SU-DHL-6 (cell line): ENCODE results near the gene CLP1.

Experiments
- CTCF ChIP-seq: fragments of 200-600 bp; sonication (generic); IDR thresholded peaks from one replicate; pipeline ENCODE4 v1.5.1; 2017; ENCODE audit warnings: antibody characterized with exemption, mild to moderate bottlenecking, low read length, moderate library complexity; ENCODE audit not compliant: insufficient read depth, poor library complexity, severe bottlenecking
- EZH2phosphoT487 ChIP-seq: fragments of 200-600 bp; sonication (generic), shearing (Covaris generic); conservative IDR thresholded peaks from 2 replicates; pipeline ENCODE4 v1.6.1; 2018; ENCODE audit warnings: mild to moderate bottlenecking, antibody characterized with exemption, low read length, moderate library complexity, mixed read lengths

GRCh38 chr11:57615308-57615707 is 42.3 kb upstream of the CLP1 start:
- TF ChIP-seq CTCF (no peak), EZH2phosphoT487 (no peak)
